ENCODE results near the gene SDK1. TPM values are rescaled to one million over a fixed set of nuclear protein-coding genes. Genes with fewer than 3 reads are reported as not detected.

Gene SDK1
- total and polyA plus RNA-seq, 2 experiments from 2014 or later, result 2.1 to 10.0 TPM

GRCh38 chr7:3517344-3517743 is 216.3 kb downstream of the SDK1 start:
- Histone ChIP-seq H3K36me3 (ENCODE audit: insufficient read depth) (no peaks in the 10 kb centered on the region), H3K4me1 (ENCODE audit: insufficient read depth) (peaks cover 10% of the 10 kb centered on the region; the same call in 1 of the 2 replicates), H4K20me1 (replicated peaks; ENCODE audit: insufficient read depth) (no peaks in the 10 kb centered on the region; the same call in 1 of the 2 replicates), H3K79me2 (replicated peaks; ENCODE audit: insufficient read depth) (no peaks in the 10 kb centered on the region), H2AFZ (no peak overlapping the region), H3K4me3 (no peak overlapping the region), H3F3A (replicated peaks; ENCODE audit: low read depth) (no peaks in the 10 kb centered on the region), H3K27me3 (ENCODE audit: insufficient read depth) (no peaks in the 10 kb centered on the region), H3K9me2 (ENCODE audit: insufficient read depth) (peaks cover 3% of the 10 kb centered on the region; the same call in 1 of the 2 replicates), H3K4me2 (no peak overlapping the region), H3K27ac (ENCODE audit: low read depth) (no peak overlapping the region)
- Mint-ChIP-seq H3K4me3 (no peak overlapping the region), H3K36me3 (ENCODE audit: low read depth) (no peaks in the 10 kb centered on the region), H3K9me3 (no peaks in the 10 kb centered on the region), H3K4me1 (peaks cover 19% of the 10 kb centered on the region; the same call in 2 of the 3 replicates), H3K27ac (0 out of 2 replicates have a peak overlapping the region, but pooled peaks have one; percentile 22), H3K27me3 (ENCODE audit: insufficient read depth, low read depth, poor library complexity) (no peaks in the 10 kb centered on the region)
- DNase-seq (ENCODE audit: low spot score) (no peak), ATAC-seq (no peak)
- TF ChIP-seq NANOG (IDR thresholded peaks at IDR 0.05; ENCODE audit: borderline replicate concordance) (no peak), EZH2 (IDR thresholded peaks at IDR 0.05; ENCODE audit: low read depth, unreplicated experiment) (no peak), ZNF331 (CRISPR knock-in tag; IDR thresholded peaks at IDR 0.05; ENCODE audit: low read depth) (no peak), EZH2phosphoT487 (IDR thresholded peaks at IDR 0.05; ENCODE audit: unreplicated experiment) (no peak), ZNF462 (CRISPR knock-in tag; IDR thresholded peaks at IDR 0.05) (no peak), POLR2AphosphoS5 (IDR thresholded peaks at IDR 0.05; ENCODE audit: low read depth) (no peak), JUNB (IDR thresholded peaks at IDR 0.05; ENCODE audit: unreplicated experiment) (no peak), STAT1 (IDR thresholded peaks at IDR 0.05; ENCODE audit: unreplicated experiment) (no peak), ZNF114 (CRISPR knock-in tag; IDR thresholded peaks at IDR 0.05) (no peak), CTCF (conservative IDR thresholded peaks at IDR 0.05; ENCODE audit: low read depth in 2 of 2) (no peak), CREB1 (CRISPR knock-in tag; IDR thresholded peaks at IDR 0.05; ENCODE audit: low read depth) (no peak)
- TF ChIP-seq, protein P1, sequence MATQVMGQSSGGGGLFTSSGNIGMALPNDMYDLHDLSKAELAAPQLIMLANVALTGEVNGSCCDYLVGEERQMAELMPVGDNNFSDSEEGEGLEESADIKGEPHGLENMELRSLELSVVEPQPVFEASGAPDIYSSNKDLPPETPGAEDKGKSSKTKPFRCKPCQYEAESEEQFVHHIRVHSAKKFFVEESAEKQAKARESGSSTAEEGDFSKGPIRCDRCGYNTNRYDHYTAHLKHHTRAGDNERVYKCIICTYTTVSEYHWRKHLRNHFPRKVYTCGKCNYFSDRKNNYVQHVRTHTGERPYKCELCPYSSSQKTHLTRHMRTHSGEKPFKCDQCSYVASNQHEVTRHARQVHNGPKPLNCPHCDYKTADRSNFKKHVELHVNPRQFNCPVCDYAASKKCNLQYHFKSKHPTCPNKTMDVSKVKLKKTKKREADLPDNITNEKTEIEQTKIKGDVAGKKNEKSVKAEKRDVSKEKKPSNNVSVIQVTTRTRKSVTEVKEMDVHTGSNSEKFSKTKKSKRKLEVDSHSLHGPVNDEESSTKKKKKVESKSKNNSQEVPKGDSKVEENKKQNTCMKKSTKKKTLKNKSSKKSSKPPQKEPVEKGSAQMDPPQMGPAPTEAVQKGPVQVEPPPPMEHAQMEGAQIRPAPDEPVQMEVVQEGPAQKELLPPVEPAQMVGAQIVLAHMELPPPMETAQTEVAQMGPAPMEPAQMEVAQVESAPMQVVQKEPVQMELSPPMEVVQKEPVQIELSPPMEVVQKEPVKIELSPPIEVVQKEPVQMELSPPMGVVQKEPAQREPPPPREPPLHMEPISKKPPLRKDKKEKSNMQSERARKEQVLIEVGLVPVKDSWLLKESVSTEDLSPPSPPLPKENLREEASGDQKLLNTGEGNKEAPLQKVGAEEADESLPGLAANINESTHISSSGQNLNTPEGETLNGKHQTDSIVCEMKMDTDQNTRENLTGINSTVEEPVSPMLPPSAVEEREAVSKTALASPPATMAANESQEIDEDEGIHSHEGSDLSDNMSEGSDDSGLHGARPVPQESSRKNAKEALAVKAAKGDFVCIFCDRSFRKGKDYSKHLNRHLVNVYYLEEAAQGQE (IDR thresholded peaks at IDR 0.05; ENCODE audit: unreplicated experiment), result no peak

Data from GM23338 (cell line).